ENCODE results near the gene TPTE2. TPM values are rescaled to one million over a fixed set of nuclear protein-coding genes. Genes with fewer than 3 reads are reported as not detected.
A peak's percentile ranks its signal among the peaks of the same experiment; 100 is the strongest.

TPTE2 gene
- total RNA-seq, 1 experiment from 2014 or later = not detected

DNA sequence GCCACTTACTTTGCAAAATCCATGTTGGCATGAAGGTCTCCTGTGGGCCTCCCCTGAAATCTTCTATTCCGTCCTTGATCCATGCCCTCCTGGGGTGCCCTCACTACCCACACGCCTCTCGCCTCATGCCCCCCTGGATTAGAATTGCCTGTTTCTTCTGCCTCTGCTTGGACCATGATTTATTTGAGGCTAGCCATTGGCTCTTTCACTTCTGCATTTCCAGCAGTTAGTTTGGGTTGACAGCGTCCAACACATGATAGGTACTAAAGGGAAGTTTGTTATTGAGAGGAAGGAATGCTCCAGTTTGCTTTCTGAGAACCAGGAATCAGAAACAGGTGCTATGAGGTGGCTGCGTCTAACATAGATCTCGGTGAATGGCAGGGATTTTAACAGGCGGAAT, 30.5 kb upstream of the TPTE2 start:
- intact Hi-C loops (cut with micrococcal nuclease) = no loop called here
- ChIA-PET CTCF (interaction anchor here (1.0 kb wide), 1 partner anchor 10 kb away, joined by 3 read pairs; no protein-coding TSS in a partner anchor), POLR2A (no interaction called here)
- peaks cover 23% of the 10 kb centered on the region for H3K4me1 Mint-ChIP-seq (ENCODE audit: insufficient read depth, unreplicated experiment)
- peaks cover 4% of the 10 kb centered on the region for H3K36me3 Mint-ChIP-seq (ENCODE audit: insufficient read depth, unreplicated experiment)
- no peak overlapping the region for H3K27ac Mint-ChIP-seq (ENCODE audit: low read depth, unreplicated experiment)
- no TSS peak for BruUV-seq (replicated peaks)
- no peaks in the 10 kb centered on the region for H3K9me3 Mint-ChIP-seq (ENCODE audit: unreplicated experiment)
- TF ChIP-seq, protein P1, sequence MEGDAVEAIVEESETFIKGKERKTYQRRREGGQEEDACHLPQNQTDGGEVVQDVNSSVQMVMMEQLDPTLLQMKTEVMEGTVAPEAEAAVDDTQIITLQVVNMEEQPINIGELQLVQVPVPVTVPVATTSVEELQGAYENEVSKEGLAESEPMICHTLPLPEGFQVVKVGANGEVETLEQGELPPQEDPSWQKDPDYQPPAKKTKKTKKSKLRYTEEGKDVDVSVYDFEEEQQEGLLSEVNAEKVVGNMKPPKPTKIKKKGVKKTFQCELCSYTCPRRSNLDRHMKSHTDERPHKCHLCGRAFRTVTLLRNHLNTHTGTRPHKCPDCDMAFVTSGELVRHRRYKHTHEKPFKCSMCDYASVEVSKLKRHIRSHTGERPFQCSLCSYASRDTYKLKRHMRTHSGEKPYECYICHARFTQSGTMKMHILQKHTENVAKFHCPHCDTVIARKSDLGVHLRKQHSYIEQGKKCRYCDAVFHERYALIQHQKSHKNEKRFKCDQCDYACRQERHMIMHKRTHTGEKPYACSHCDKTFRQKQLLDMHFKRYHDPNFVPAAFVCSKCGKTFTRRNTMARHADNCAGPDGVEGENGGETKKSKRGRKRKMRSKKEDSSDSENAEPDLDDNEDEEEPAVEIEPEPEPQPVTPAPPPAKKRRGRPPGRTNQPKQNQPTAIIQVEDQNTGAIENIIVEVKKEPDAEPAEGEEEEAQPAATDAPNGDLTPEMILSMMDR (IDR thresholded peaks at IDR 0.05; ENCODE audit: unreplicated experiment) = no peak
- no peaks in the 10 kb centered on the region for H3K27me3 Mint-ChIP-seq (ENCODE audit: insufficient read depth, unreplicated experiment)
- H3K4me3 Mint-ChIP-seq (ENCODE audit: unreplicated experiment) = no peak overlapping the region
- DNase-seq (ENCODE audit: unreplicated experiment) = no peak

DNA sequence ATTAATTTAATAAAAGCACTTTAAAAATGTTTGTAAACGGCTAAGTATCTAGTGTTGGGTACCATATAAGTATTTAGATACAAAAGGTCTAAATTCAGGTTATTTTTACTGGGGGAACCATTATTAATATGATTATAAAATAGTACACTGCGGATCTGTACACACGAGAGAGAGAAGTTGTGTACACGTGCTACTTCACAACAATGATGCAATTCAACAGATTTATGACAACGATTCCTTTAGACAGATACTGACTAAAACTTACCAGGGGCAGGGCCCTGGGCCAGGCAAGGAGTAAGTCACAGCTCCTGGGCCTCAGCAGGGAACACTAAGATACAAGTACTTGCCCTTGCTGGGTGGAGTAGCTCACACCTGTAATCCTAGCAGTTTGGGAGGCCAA, 29.1 kb upstream of the TPTE2 start:
- TF ChIP-seq, protein P1 (IDR thresholded peaks at IDR 0.05; ENCODE audit: unreplicated experiment) = no peak
- Mint-ChIP-seq H3K4me1 (ENCODE audit: insufficient read depth, unreplicated experiment) (peaks cover 18% of the 10 kb centered on the region), H3K27me3 (ENCODE audit: insufficient read depth, unreplicated experiment) (no peaks in the 10 kb centered on the region), H3K27ac (ENCODE audit: low read depth, unreplicated experiment) (no peak overlapping the region), H3K4me3 (ENCODE audit: unreplicated experiment) (no peak overlapping the region), H3K9me3 (ENCODE audit: unreplicated experiment) (no peaks in the 10 kb centered on the region), H3K36me3 (ENCODE audit: insufficient read depth, unreplicated experiment) (peaks cover 4% of the 10 kb centered on the region)
- DNase-seq (ENCODE audit: unreplicated experiment) = no peak
- intact Hi-C loops (cut with micrococcal nuclease) = no loop called here
- POLR2A ChIA-PET = no interaction called here
- CTCF ChIA-PET = interaction anchor here (0.7 to 1.3 kb wide), 3 partner anchors 28 to 298 kb away, joined by 3 to 4 read pairs (median 4); no protein-coding TSS in a partner anchor
- no TSS peak for BruUV-seq (replicated peaks)

DNA sequence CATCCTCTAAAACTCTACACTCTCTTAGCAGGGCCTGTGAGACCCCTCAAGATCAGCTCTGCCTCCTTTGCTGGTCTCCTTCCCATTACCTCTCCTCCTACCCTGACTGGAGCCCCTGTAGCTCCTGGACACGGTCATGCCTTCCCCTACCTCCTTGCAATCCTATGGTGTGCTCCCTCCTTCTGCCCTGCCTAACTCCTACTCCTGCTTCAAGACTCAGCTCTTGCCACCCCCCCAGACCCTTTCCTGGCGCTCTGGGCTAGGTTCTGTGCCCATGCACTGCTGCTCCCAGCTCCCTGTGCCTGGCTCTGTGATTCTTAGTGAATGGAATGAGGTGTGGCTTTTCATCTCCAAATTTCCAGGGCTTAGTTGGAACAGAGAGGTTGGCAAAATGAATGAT, 28.0 kb upstream of the TPTE2 start:
- Mint-ChIP-seq H3K4me1 (ENCODE audit: insufficient read depth, unreplicated experiment) (peaks cover 18% of the 10 kb centered on the region), H3K9me3 (ENCODE audit: unreplicated experiment) (no peaks in the 10 kb centered on the region), H3K36me3 (ENCODE audit: insufficient read depth, unreplicated experiment) (peaks cover 4% of the 10 kb centered on the region), H3K27ac (ENCODE audit: low read depth, unreplicated experiment) (no peak overlapping the region), H3K27me3 (ENCODE audit: insufficient read depth, unreplicated experiment) (no peaks in the 10 kb centered on the region), H3K4me3 (ENCODE audit: unreplicated experiment) (no peak overlapping the region)
- TF ChIP-seq, protein P1 (IDR thresholded peaks at IDR 0.05; ENCODE audit: unreplicated experiment) = no peak
- ChIA-PET CTCF (interaction anchor here (0.6 to 3.5 kb wide), 5 partner anchors 10 to 299 kb away, joined by 3 to 24 read pairs (median 10); no protein-coding TSS in a partner anchor), POLR2A (no interaction called here)
- DNase-seq (ENCODE audit: unreplicated experiment) = no peak
- BruUV-seq (replicated peaks) = no TSS peak
- intact Hi-C loops (cut with micrococcal nuclease) = loop anchor here (10.0 kb wide), 1 partner anchor 295 kb away; no protein-coding TSS in a partner anchor

DNA sequence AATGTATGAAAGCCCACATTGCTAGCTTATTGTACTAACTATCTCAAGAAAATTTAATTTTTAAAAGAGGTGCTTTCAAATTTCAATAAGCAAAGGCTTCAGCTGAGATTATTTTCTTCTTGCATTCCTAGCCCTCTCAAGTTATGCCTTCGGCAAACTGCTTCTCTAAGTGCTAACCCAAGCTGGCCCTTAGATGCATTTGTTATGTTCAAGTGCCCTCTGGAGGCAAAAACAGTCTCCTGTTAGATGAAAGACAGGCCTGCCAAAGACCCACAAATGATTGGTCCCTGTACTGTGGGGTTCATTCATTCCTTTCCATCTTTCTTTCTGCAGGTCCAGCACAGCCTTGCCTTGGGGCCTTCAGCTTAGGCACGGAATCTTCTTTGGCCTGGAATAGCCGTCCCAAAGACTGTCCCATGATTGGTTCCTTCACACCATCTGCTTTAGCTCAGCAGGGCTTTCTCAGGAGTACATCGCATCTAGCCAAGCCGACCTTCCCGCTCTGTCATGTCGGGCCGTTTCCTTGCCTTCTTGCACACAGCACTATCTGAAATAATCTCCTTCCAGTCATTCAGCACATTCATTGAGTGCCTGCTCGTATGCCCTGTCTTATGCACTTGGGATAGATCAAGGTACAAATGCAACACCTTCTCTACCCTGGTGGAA, 26.4 kb upstream of the TPTE2 start:
- H3K9me3 Mint-ChIP-seq (ENCODE audit: unreplicated experiment) = no peaks in the 10 kb centered on the region
- TF ChIP-seq, protein P1 (IDR thresholded peaks at IDR 0.05; ENCODE audit: unreplicated experiment) = peak; percentile 72
- peaks cover 18% of the 10 kb centered on the region for H3K4me1 Mint-ChIP-seq (ENCODE audit: insufficient read depth, unreplicated experiment)
- H3K36me3 Mint-ChIP-seq (ENCODE audit: insufficient read depth, unreplicated experiment) = peaks cover 4% of the 10 kb centered on the region
- peak; percentile 59 for DNase-seq (ENCODE audit: unreplicated experiment)
- no TSS peak for BruUV-seq (replicated peaks)
- H3K27ac Mint-ChIP-seq (ENCODE audit: low read depth, unreplicated experiment) = no peak overlapping the region
- no peaks in the 10 kb centered on the region for H3K27me3 Mint-ChIP-seq (ENCODE audit: insufficient read depth, unreplicated experiment)
- intact Hi-C loops (cut with micrococcal nuclease) = loop anchor here (10.0 kb wide), 1 partner anchor 297 kb away; no protein-coding TSS in a partner anchor
- H3K4me3 Mint-ChIP-seq (ENCODE audit: unreplicated experiment) = no peak overlapping the region
- ChIA-PET CTCF (interaction anchor here (0.6 to 3.6 kb wide), 40 partner anchors 8 to 933 kb away, joined by 3 to 26 read pairs (median 3); partner anchors contain the start of gene MPHOSPH8), POLR2A (interaction anchor here (0.8 to 1.2 kb wide), 2 partner anchors 15 to 18 kb away, joined by 3 read pairs; no protein-coding TSS in a partner anchor)

Data from MCF 10A (cell line).